Stimulated activated CD8-positive, alpha-beta memory T cell treated with anti-CD3 and anti-CD28 coated beads, Interleukin-12 subunit alpha, Interleukin-12 subunit beta, amount 100 ng/mL, for 24 hours (primary cell): Measurements from ENCODE around the gene RAB11FIP5.
"Not testable (repeated sequence)": the region's sequence is repeated elsewhere in the genome, so short reads cannot be mapped to it uniquely, and the experiment has no call there.

Experiments
- DNase-seq: peaks from one replicate; pipeline ENCODE4 v3.0.0-alpha.2; 2020; ENCODE audit errors: extremely low read depth

The RAB11FIP5 gene

GRCh38 chr2:73111073-73112025 is 1.4 kb downstream of the RAB11FIP5 start:
- no peak for DNase-seq

GRCh38 chr2:73110168-73111072 is 2.3 kb downstream of the RAB11FIP5 start:
- DNase-seq, result no peak

GRCh38 chr2:73109431-73110167 is 3.1 kb downstream of the RAB11FIP5 start:
- no peak for DNase-seq

- no peak for DNase-seq
These were observed 5.4 kb downstream of the RAB11FIP5 start for GRCh38 chr2:73107211-73107926.

- DNase-seq, result no peak
These were observed 6.0 kb downstream of the RAB11FIP5 start for GRCh38 chr2:73106791-73107190.

- DNase-seq, result no peak
These were observed 7.2 kb downstream of the RAB11FIP5 start for GRCh38 chr2:73105511-73105971.

- DNase-seq, result no peak
These were observed 7.8 kb downstream of the RAB11FIP5 start for GRCh38 chr2:73104933-73105332.

- DNase-seq, result no peak
These were observed 9.7 kb downstream of the RAB11FIP5 start for GRCh38 chr2:73103018-73103542.

GRCh38 chr2:73101626-73102256 is 11.0 kb downstream of the RAB11FIP5 start:
- DNase-seq, result no peak

- no peak for DNase-seq
These were observed 11.8 kb downstream of the RAB11FIP5 start for GRCh38 chr2:73100956-73101355.

GRCh38 chr2:73099486-73099885 is 13.3 kb downstream of the RAB11FIP5 start:
- DNase-seq, result no peak

GRCh38 chr2:73095910-73096309 is 16.8 kb downstream of the RAB11FIP5 start:
- no peak for DNase-seq

GRCh38 chr2:73093601-73094218 is 19.0 kb downstream of the RAB11FIP5 start:
- not testable (repeated sequence) for DNase-seq

GRCh38 chr2:73092146-73092783 is 20.5 kb downstream of the RAB11FIP5 start:
- DNase-seq, result no peak

- DNase-seq, result no peak
These were observed 21.1 kb downstream of the RAB11FIP5 start for GRCh38 chr2:73091696-73092095.

- no peak for DNase-seq
These were observed 21.6 kb downstream of the RAB11FIP5 start for GRCh38 chr2:73091164-73091563.

GRCh38 chr2:73089270-73090030 is 23.3 kb downstream of the RAB11FIP5 start:
- no peak for DNase-seq

GRCh38 chr2:73088703-73089102 is 24.0 kb downstream of the RAB11FIP5 start:
- DNase-seq, result no peak

- DNase-seq, result no peak
These were observed 24.5 kb downstream of the RAB11FIP5 start for GRCh38 chr2:73088211-73088610.
